SK-N-SH treated with all-trans-retinoic acid at 6 μM for 48 hours (cell line): ENCODE results near the gene NIFK.

ENCODE experiments used
- BACH2 ChIP-seq: fragments of 250-450 bp; sonication (Bioruptor Pico); IDR thresholded peaks from 2 replicates; pipeline ENCODE4 v1.9.0; 2021; ENCODE audit warnings: mild to moderate bottlenecking, borderline replicate concordance
- GLIS3 ChIP-seq: fragments of 250-450 bp; sonication (Bioruptor Pico); IDR thresholded peaks from 2 replicates; pipeline ENCODE4 v1.5.0; 2020; ENCODE audit warnings: mild to moderate bottlenecking, moderate library complexity
- OSR1 ChIP-seq: fragments of 250-450 bp; sonication (Bioruptor Pico); IDR thresholded peaks from 2 replicates; pipeline ENCODE4 v1.8.0; 2022; ENCODE audit warnings: moderate library complexity, mild to moderate bottlenecking, inconsistent platforms
- POU6F1 ChIP-seq: fragments of 250-450 bp; sonication (Bioruptor Pico); IDR thresholded peaks from 2 replicates; pipeline ENCODE4 v1.8.0; 2021; ENCODE audit warnings: low read depth, mild to moderate bottlenecking, moderate library complexity, borderline replicate concordance
- RARB ChIP-seq: fragments of 250-450 bp; sonication (Bioruptor Pico); IDR thresholded peaks from 2 replicates; pipeline ENCODE4 v1.8.0; 2021; ENCODE audit warnings: mild to moderate bottlenecking, moderate library complexity
- SNAI2 ChIP-seq: fragments of 250-450 bp; sonication (Bioruptor Pico); IDR thresholded peaks from 2 replicates; pipeline ENCODE4 v1.5.0; 2020; ENCODE audit warnings: mild to moderate bottlenecking, moderate library complexity
- ZFP3 ChIP-seq: fragments of 250-450 bp; sonication (Bioruptor Pico); IDR thresholded peaks from 2 replicates; pipeline ENCODE4 v1.5.0; 2020; ENCODE audit warnings: mild to moderate bottlenecking, moderate library complexity
- ZFP30 ChIP-seq: fragments of 450-650 bp; formaldehyde crosslinking; IDR thresholded peaks from 2 replicates; pipeline ENCODE4 v1.5.0; 2022; ENCODE audit warnings: mild to moderate bottlenecking, moderate library complexity

GRCh38 chr2:121746071-121746578, 9.4 kb upstream of the NIFK start:
- TF ChIP-seq SNAI2 (CRISPR knock-in tag) (no peak), RARB (CRISPR knock-in tag) (no peak), OSR1 (no peak), POU6F1 (CRISPR knock-in tag) (no peak), ZFP3 (CRISPR knock-in tag) (no peak), BACH2 (CRISPR knock-in tag) (no peak), GLIS3 (no peak), ZFP30 (CRISPR knock-in tag) (no peak)
